ENCODE measurements around the gene IGFBP6.

Gene IGFBP6

DNA sequence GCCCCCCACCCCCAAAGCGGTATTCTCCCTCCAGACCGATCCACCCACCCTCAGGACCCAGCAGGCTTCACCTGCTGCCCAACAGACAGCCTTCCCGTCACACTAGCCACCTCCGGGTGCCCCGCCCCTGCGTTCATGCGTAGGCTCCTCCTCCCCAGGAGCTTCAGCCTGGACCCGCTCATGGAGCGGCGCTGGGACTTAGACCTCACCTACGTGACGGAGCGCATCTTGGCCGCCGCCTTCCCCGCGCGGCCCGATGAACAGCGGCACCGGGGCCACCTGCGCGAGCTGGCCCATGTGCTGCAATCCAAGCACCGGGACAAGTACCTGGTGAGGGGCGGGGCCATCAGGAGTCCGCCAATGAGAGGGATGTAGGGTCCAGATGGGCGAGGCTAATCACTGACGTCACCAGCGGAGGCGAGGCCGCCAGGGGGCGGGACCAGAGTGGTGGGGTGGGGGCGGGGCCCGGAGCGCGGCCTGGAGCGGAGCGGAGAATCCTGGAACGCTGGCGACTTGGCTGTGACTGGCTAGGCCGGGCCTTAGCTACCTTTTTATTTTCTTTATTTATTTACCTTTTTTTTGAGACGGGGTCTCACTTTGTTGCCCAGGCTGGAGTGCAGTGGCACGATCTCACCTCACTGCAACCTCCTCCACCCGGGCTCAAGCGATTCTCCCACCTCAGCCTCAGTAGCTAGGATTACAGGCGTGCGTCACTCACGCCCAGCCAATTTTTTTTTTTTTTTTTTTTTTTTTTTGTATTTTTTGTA lies 43.2 kb upstream of the IGFBP6 start (continued):
- TF ChIP-seq, protein P1, sequence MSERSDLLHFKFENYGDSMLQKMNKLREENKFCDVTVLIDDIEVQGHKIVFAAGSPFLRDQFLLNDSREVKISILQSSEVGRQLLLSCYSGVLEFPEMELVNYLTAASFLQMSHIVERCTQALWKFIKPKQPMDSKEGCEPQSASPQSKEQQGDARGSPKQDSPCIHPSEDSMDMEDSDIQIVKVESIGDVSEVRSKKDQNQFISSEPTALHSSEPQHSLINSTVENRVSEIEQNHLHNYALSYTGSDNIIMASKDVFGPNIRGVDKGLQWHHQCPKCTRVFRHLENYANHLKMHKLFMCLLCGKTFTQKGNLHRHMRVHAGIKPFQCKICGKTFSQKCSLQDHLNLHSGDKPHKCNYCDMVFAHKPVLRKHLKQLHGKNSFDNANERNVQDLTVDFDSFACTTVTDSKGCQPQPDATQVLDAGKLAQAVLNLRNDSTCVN (tag by site-specific recombination; optimal IDR thresholded peaks at IDR 0.05): peak; percentile 67
- TF ChIP-seq ZNF391 (tag by site-specific recombination; IDR thresholded peaks at IDR 0.05; ENCODE audit: borderline replicate concordance, low read depth) (peak; percentile 12; the same call in 1 of the 2 replicates), KLF10 (tag by site-specific recombination; IDR thresholded peaks at IDR 0.05) (peak; percentile 29; the same call in 1 of the 2 replicates), ZNF426 (tag by site-specific recombination; IDR thresholded peaks at IDR 0.05) (no peak), SP2 (tag by site-specific recombination; IDR thresholded peaks at IDR 0.05) (peak; percentile 95), SCRT2 (tag by site-specific recombination; IDR thresholded peaks at IDR 0.05) (peak; percentile 66), ZNF677 (tag by site-specific recombination; IDR thresholded peaks at IDR 0.05) (no peak)

DNA sequence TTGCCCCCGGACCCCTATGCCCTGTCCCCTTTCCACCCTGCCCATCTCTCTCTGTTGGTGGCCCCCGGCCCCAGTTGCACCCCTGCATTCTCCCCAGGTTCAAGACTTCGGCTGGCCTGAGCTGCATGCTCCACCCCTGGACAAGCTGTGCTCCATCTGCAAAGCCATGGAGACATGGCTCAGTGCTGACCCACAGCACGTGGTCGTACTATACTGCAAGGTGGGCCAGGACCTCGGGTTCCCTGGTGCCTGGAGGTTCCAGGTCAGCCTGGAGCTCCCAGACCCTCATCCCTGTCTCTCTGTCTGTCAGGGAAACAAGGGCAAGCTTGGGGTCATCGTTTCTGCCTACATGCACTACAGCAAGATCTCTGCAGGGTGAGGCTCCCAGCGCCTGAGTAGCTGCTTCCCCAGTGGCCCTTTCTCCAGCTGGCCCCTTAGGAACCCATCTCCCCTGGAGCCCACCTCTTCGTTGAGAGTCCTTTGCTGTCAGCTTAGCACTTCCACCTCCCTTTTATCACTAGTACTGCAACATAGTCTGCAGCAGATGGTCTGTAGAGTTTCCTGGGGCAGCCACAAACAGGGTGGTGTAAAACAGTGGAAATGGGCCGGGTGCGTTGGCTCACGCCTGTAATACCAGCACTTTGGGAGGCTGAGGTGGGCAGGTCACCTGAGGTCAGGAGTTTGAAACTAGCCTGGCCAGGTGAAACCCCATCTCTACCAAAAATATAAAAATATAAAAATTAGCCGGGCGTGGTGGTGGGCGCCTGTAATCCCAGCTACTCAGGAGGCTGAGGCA lies 41.8 kb upstream of the IGFBP6 start:
- no peaks in the 10 kb centered on the region for H3K9me3 ChIP-seq (ENCODE audit: control insufficient read depth, insufficient read depth, low read depth, low read length)
- peaks cover 11% of the 10 kb centered on the region for H3K4me1 ChIP-seq (ENCODE audit: control insufficient read depth, insufficient read depth, low read length)
- no peak overlapping the region for H3K27ac ChIP-seq (ENCODE audit: extremely low read depth, low read depth, low read length)
- POLR2A ChIA-PET: interaction anchor here (0.5 to 2.1 kb wide), 5 partner anchors 10 to 266 kb away, joined by 3 to 18 read pairs (median 4); partner anchors contain the start of genes AAAS and EIF4B
- H3K36me3 ChIP-seq (ENCODE audit: control insufficient read depth in 2 of 2, insufficient read depth in 1 of 2, low read length in 2 of 2): peaks cover 0 to 18% of the 10 kb centered on the region in 2 experiments; a peak in 1 of 3 replicates
- TF ChIP-seq ZNF747 (tag by site-specific recombination; IDR thresholded peaks at IDR 0.05) (no peak), ZNF121 (tag by site-specific recombination; IDR thresholded peaks at IDR 0.05) (no peak), ZFP69B (tag by site-specific recombination; IDR thresholded peaks at IDR 0.05) (no peak), ZBTB21 (tag by site-specific recombination; IDR thresholded peaks at IDR 0.05) (no peak), HOXD13 (CRISPR knock-in tag; IDR thresholded peaks at IDR 0.05; ENCODE audit: borderline replicate concordance) (no peak), TRIM28 (IDR thresholded peaks at IDR 0.05; ENCODE audit: borderline replicate concordance, low read length) (no peak), ZNF239 (tag by site-specific recombination; IDR thresholded peaks at IDR 0.05) (no peak), ZNF169 (tag by site-specific recombination; IDR thresholded peaks at IDR 0.05) (no peak), MYNN (tag by site-specific recombination; IDR thresholded peaks at IDR 0.05; ENCODE audit: borderline replicate concordance) (no peak)
- TF ChIP-seq, protein P2, sequence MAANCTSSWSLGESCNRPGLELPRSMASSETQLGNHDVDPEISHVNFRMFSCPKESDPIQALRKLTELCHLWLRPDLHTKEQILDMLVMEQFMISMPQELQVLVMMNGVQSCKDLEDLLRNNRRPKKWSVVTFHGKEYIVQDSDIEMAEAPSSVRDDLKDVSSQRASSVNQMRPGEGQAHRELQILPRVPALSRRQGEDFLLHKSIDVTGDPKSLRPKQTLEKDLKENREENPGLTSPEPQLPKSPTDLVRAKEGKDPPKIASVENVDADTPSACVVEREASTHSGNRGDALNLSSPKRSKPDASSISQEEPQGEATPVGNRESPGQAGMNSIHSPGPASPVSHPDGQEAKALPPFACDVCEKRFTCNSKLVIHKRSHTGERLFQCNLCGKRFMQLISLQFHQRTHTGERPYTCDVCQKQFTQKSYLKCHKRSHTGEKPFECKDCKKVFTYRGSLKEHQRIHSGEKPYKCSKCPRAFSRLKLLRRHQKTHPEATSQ (tag by site-specific recombination; IDR thresholded peaks at IDR 0.05): no peak
- TF ChIP-seq, protein P3, sequence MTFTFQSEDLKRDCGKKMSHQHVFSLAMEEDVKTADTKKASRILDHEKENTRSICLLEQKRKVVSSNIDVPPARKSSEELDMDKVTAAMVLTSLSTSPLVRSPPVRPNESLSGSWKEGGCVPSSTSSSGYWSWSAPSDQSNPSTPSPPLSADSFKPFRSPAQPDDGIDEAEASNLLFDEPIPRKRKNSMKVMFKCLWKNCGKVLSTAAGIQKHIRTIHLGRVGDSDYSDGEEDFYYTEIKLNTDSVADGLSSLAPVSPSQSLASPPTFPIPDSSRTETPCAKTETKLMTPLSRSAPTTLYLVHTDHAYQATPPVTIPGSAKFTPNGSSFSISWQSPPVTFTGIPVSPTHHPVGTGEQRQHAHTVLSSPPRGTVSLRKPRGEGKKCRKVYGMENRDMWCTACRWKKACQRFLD (tag by site-specific recombination; IDR thresholded peaks at IDR 0.05): no peak
- TF ChIP-seq, protein P4, sequence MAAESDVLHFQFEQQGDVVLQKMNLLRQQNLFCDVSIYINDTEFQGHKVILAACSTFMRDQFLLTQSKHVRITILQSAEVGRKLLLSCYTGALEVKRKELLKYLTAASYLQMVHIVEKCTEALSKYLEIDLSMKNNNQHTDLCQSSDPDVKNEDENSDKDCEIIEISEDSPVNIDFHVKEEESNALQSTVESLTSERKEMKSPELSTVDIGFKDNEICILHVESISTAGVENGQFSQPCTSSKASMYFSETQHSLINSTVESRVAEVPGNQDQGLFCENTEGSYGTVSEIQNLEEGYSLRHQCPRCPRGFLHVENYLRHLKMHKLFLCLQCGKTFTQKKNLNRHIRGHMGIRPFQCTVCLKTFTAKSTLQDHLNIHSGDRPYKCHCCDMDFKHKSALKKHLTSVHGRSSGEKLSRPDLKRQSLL (tag by site-specific recombination; IDR thresholded peaks at IDR 0.05): no peak
- TF ChIP-seq, protein P5, sequence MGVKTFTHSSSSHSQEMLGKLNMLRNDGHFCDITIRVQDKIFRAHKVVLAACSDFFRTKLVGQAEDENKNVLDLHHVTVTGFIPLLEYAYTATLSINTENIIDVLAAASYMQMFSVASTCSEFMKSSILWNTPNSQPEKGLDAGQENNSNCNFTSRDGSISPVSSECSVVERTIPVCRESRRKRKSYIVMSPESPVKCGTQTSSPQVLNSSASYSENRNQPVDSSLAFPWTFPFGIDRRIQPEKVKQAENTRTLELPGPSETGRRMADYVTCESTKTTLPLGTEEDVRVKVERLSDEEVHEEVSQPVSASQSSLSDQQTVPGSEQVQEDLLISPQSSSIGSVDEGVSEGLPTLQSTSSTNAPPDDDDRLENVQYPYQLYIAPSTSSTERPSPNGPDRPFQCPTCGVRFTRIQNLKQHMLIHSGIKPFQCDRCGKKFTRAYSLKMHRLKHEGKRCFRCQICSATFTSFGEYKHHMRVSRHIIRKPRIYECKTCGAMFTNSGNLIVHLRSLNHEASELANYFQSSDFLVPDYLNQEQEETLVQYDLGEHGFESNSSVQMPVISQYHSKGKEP (tag by site-specific recombination; IDR thresholded peaks at IDR 0.05): no peak
- no peak overlapping the region for H3K4me3 ChIP-seq (ENCODE audit: low read depth, low read length)
- CTCF ChIA-PET: interaction anchor here (0.6 to 4.7 kb wide), 6 partner anchors 9 to 43 kb away, joined by 3 to 59 read pairs (median 8); partner anchors contain the start of genes IGFBP6 and SPRYD3

All from HEK293 (cell line).